ENCODE results near the gene RAB12. TPM values are rescaled to one million over a fixed set of nuclear protein-coding genes. Genes with fewer than 3 reads are reported as not detected.

The RAB12 gene
- total and polyA plus RNA-seq, 2 of the 13 experiments (the other 11 are each of a cell fraction or from before 2014, with no cell fraction given) = 9.5 to 25.3 TPM

GRCh38 chr18:8609659-8610458 lies 622 bp downstream of the RAB12 start (continued):
- TF ChIP-seq ZNF501 (CRISPR knock-in tag; IDR thresholded peaks at IDR 0.05) = peak; percentile 56
- TF ChIP-seq ZFP91 (CRISPR knock-in tag; IDR thresholded peaks at IDR 0.05; ENCODE audit: borderline replicate concordance) = peak; percentile 49; the same call in 1 of the 2 replicates
- no peak for TF ChIP-seq PBX2 (CRISPR knock-in tag; IDR thresholded peaks at IDR 0.05)
- no peak for TF ChIP-seq ZNF75D (CRISPR knock-in tag; IDR thresholded peaks at IDR 0.05; ENCODE audit: borderline replicate concordance)
- TF ChIP-seq ZNF703 (CRISPR knock-in tag; IDR thresholded peaks at IDR 0.05; ENCODE audit: borderline replicate concordance) = no peak
- peak; percentile 54; the same call in 1 of the 2 replicates for TF ChIP-seq ZNF574 (CRISPR knock-in tag; IDR thresholded peaks at IDR 0.05)
- TF ChIP-seq THRA (CRISPR knock-in tag; IDR thresholded peaks at IDR 0.05; ENCODE audit: borderline replicate concordance) = no peak
- no peak for TF ChIP-seq SATB2 (CRISPR knock-in tag; IDR thresholded peaks at IDR 0.05)
- TF ChIP-seq HNF1B (CRISPR knock-in tag; IDR thresholded peaks at IDR 0.05) = no peak
- TF ChIP-seq MAZ (IDR thresholded peaks at IDR 0.05; ENCODE audit: borderline replicate concordance, low read depth, low read length) = no peak
- no peak for TF ChIP-seq MAZ (CRISPR knock-in tag; IDR thresholded peaks at IDR 0.05; ENCODE audit: low read depth)
- TF ChIP-seq ZBTB1 (CRISPR knock-in tag; IDR thresholded peaks at IDR 0.05; ENCODE audit: borderline replicate concordance) = no peak
- no peak for TF ChIP-seq ZNF660 (CRISPR knock-in tag; IDR thresholded peaks at IDR 0.05; ENCODE audit: borderline replicate concordance, low read depth)
- TF ChIP-seq REPIN1 (CRISPR knock-in tag; IDR thresholded peaks at IDR 0.05; ENCODE audit: borderline replicate concordance, low read depth) = no peak
- no peak for TF ChIP-seq ZNF747 (CRISPR knock-in tag; IDR thresholded peaks at IDR 0.05; ENCODE audit: borderline replicate concordance)
- 0 out of 2 replicates have a peak, but pooled peaks have one; percentile 15 for TF ChIP-seq KMT2B (CRISPR knock-in tag; IDR thresholded peaks at IDR 0.05)
- TF ChIP-seq ZNF17 (CRISPR knock-in tag; IDR thresholded peaks at IDR 0.05) = no peak
- no peak for TF ChIP-seq ZBTB7A (CRISPR knock-in tag; IDR thresholded peaks at IDR 0.05)

Measured in HepG2 (cell line).